Stomach smooth muscle (tissue), 2 donors: Measurements from ENCODE around the gene MSI2.

Experiments
- H3K27ac ChIP-seq: one replicate; pipeline ENCODE4 v1.7.0; 2013; ENCODE audit warnings: mild to moderate bottlenecking, low read length, inconsistent platforms
- H3K27me3 ChIP-seq, 2 donors: one replicate each; pipeline ENCODE4 v1.7.0; 2013; ENCODE audit warnings: low read length in 2 of 2; ENCODE audit not compliant: insufficient read depth in 2 of 2, control insufficient read depth in 1 of 2
- H3K36me3 ChIP-seq, 2 donors: one replicate each; pipeline ENCODE4 v1.7.0; 2013; ENCODE audit warnings: low read length in 2 of 2; ENCODE audit not compliant: control insufficient read depth in 2 of 2, insufficient read depth in 2 of 2
- H3K4me1 ChIP-seq: one replicate; pipeline ENCODE4 v1.7.0; 2013; ENCODE audit warnings: low read length; ENCODE audit not compliant: control insufficient read depth, insufficient read depth
- H3K4me3 ChIP-seq, 2 donors: one replicate each; pipeline ENCODE4 v1.7.0; 2013; ENCODE audit warnings: low read length in 2 of 2
- H3K9ac ChIP-seq, 2 donors: one replicate each; pipeline ENCODE4 v1.7.0; 2013; ENCODE audit warnings: low read length in 2 of 2, mild to moderate bottlenecking in 1 of 2
- H3K9me3 ChIP-seq, 2 donors: one replicate each; pipeline ENCODE4 v1.7.0; 2013; ENCODE audit warnings: low read length in 2 of 2; ENCODE audit not compliant: control insufficient read depth in 2 of 2
- donor health status: healthy.
- donor health status: Pancreatic carcinoma.

The MSI2 gene

DNA sequence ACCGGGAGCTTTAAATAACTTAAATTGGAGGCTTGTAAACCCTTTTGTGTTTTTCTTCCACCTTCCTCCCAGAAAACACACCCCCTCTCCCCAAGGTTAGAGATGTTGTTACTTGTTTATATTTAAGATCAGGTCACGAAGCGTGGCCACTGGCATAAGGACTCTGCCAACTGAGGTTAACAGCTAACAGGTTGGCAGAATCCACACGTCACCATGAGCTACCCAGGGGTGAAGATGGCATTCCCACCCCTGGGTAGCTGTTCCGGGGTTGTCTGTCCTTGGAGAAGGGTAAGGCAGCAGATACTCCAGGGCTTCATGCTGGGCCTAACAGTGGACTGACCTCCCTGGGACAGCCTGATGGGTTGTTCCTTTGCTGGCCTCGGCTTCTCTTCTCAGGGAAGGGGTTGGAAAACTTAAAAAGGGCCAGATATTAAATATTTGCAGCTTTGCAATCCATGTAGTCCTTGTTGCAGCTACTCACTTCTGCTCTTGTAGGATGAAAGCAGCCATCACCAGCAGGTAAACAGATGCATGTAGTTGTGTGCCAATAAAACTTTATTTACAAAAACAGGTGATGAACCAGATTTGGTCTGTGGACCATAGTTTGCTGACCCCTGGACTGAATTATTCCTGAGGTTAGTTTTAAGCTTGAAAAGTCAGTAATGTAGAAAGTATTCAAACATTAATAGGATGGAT is 148.6 kb downstream of the MSI2 start:
- Histone ChIP-seq H3K27ac (no peak overlapping the region), H3K9ac (no peak overlapping the region), H3K27me3 (no peaks in the 10 kb centered on the region), H3K4me3 (no peak overlapping the region), H3K36me3 (peaks cover 0 to 9% of the 10 kb centered on the region in 2 donors), H3K9me3 (no peaks in the 10 kb centered on the region), H3K4me1 (peaks cover 14% of the 10 kb centered on the region)

GRCh38 chr17:57405491-57406072 is 149.3 kb downstream of the MSI2 start:
- Histone ChIP-seq H3K27ac (no peak overlapping the region), H3K27me3 (no peaks in the 10 kb centered on the region), H3K9me3 (no peaks in the 10 kb centered on the region), H3K36me3 (peaks cover 0 to 9% of the 10 kb centered on the region in 2 donors), H3K9ac (no peak overlapping the region), H3K4me3 (no peak overlapping the region), H3K4me1 (peaks cover 14% of the 10 kb centered on the region)

GRCh38 chr17:57406131-57406980 is 150.0 kb downstream of the MSI2 start:
- Histone ChIP-seq H3K9me3 (no peaks in the 10 kb centered on the region), H3K4me1 (peaks cover 14% of the 10 kb centered on the region), H3K9ac (no peak overlapping the region), H3K27me3 (no peaks in the 10 kb centered on the region), H3K4me3 (no peak overlapping the region), H3K27ac (no peak overlapping the region), H3K36me3 (peaks cover 0 to 6% of the 10 kb centered on the region in 2 donors)

DNA sequence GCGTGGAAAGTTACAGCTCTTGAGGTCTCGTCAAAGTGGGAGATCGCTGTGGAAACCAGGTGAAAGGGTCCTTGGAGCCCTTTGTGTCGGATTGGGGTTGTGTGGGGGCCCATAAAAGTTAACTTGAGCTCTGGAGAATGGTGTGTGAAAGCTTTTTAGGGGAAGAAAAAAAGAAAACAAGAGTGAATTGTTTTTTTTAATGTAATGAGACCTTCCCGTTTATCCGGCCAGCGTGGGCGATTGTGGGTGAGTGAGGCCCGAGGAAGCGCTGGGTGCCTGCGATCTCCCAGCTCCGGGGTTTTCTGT is 150.6 kb downstream of the MSI2 start:
- Histone ChIP-seq H3K4me1 (peaks cover 14% of the 10 kb centered on the region), H3K36me3 (peaks cover 0 to 4% of the 10 kb centered on the region in 2 donors), H3K9ac (no peak overlapping the region), H3K27me3 (no peaks in the 10 kb centered on the region), H3K4me3 (no peak overlapping the region), H3K9me3 (no peaks in the 10 kb centered on the region), H3K27ac (no peak overlapping the region)

GRCh38 chr17:57407287-57408070 is 151.2 kb downstream of the MSI2 start:
- peaks cover 14% of the 10 kb centered on the region for H3K4me1 ChIP-seq
- no peak overlapping the region for H3K4me3 ChIP-seq
- H3K27ac ChIP-seq = no peak overlapping the region
- no peaks in the 10 kb centered on the region for H3K9me3 ChIP-seq
- no peak overlapping the region for H3K9ac ChIP-seq
- H3K36me3 ChIP-seq = no peaks in the 10 kb centered on the region
- H3K27me3 ChIP-seq = no peaks in the 10 kb centered on the region

- H3K4me1 ChIP-seq = peaks cover 14% of the 10 kb centered on the region
- no peaks in the 10 kb centered on the region for H3K27me3 ChIP-seq
- no peaks in the 10 kb centered on the region for H3K36me3 ChIP-seq
- H3K4me3 ChIP-seq = no peak overlapping the region
- no peak overlapping the region for H3K27ac ChIP-seq
- no peaks in the 10 kb centered on the region for H3K9me3 ChIP-seq
- H3K9ac ChIP-seq = no peak overlapping the region
These were observed 151.9 kb downstream of the MSI2 start for GRCh38 chr17:57408071-57408811.

DNA sequence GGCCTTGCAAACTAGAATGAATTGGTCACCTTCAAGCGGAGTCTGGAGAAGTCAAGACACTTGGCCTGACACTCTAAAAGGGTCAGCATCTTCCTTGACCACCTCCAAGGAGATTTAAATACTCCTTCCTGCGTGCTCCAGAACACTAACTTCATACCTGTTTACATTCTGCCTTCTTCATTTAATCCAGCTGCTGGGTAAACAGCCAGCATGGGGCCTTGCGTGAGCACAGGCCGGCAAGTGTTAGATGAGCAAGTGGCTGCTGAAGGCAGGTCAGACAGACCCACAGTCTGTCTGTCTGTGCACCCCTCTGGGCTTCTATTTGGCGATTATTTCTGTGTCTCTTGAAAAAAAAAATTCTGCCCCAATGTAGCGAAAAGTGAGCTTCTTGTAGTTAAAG is 153.8 kb downstream of the MSI2 start:
- no peak overlapping the region for H3K4me3 ChIP-seq
- H3K27me3 ChIP-seq = no peaks in the 10 kb centered on the region
- peaks cover 14% of the 10 kb centered on the region for H3K4me1 ChIP-seq
- H3K9ac ChIP-seq = no peak overlapping the region
- no peaks in the 10 kb centered on the region for H3K36me3 ChIP-seq
- no peaks in the 10 kb centered on the region for H3K9me3 ChIP-seq
- H3K27ac ChIP-seq = no peak overlapping the region

- Histone ChIP-seq H3K27ac (no peak overlapping the region), H3K36me3 (no peaks in the 10 kb centered on the region), H3K27me3 (no peaks in the 10 kb centered on the region), H3K9me3 (no peaks in the 10 kb centered on the region), H3K4me1 (peaks cover 11% of the 10 kb centered on the region), H3K4me3 (no peak overlapping the region), H3K9ac (no peak overlapping the region)
These were observed 156.3 kb downstream of the MSI2 start for GRCh38 chr17:57412520-57413096.

- Histone ChIP-seq H3K9me3 (no peaks in the 10 kb centered on the region), H3K27ac (no peak overlapping the region), H3K36me3 (no peaks in the 10 kb centered on the region), H3K4me3 (no peak overlapping the region), H3K4me1 (peaks cover 7% of the 10 kb centered on the region), H3K9ac (no peak overlapping the region), H3K27me3 (no peaks in the 10 kb centered on the region)
These were observed 157.7 kb downstream of the MSI2 start for GRCh38 chr17:57413848-57414651.
